HG02623 (cell line): ENCODE results near the gene DIAPH2.
A peak's percentile ranks its signal among the peaks of the same experiment; 100 is the strongest.

Source experiments
- ATAC-seq: cut with Tn5 transposase; IDR thresholded peaks from one replicate; pipeline ENCODE4 v1.9.1; 2021; ENCODE audit warnings: moderate library complexity; ENCODE audit not compliant: unreplicated experiment

The DIAPH2 gene

DNA sequence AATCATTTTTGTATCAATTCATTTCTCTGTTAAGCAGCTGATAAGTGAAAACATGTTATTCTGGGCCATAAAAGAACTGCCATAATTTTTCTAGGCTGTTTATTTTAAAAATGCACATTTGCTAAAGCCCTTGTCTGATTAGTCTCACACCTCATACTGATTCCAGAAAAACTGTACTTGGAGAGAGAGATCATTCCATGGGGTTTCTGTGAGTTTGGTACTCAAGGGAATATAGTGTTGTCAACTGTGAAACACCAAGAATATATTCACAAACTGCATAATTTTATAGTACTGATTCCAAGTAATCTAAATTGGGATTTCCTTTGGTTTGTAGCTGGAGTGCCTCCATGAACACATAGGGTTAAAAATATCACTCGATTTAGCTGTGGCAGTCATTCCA, 746.6 kb downstream of the DIAPH2 start:
- ATAC-seq: no peak

DNA sequence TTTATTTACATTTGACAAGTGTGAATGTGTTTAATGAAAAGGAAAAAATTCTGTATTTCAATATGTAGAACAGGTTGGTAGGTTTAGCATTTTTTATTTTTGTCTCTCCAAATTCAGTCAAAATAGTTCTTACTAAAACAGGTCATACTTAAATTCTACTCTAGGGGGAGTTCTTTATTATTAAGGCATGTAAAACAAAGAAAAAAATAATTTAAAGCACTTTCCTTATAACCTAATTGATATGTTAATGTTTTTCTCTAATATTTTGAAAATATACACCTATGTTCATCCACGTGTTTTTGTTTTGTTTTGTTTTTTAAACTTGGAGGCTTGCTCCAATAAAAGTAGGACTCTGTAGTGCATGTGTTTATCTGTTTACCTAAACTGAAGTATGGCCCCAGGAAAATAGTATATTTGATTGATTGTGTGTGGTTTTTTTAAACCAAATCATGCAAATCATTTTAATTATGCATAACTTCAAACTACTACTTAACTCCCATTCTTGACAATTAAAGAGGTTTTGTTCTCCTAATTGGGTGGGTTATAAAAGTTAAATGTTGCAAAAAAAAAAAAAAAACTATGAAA, 761.7 kb downstream of the DIAPH2 start:
- no peak for ATAC-seq

DNA sequence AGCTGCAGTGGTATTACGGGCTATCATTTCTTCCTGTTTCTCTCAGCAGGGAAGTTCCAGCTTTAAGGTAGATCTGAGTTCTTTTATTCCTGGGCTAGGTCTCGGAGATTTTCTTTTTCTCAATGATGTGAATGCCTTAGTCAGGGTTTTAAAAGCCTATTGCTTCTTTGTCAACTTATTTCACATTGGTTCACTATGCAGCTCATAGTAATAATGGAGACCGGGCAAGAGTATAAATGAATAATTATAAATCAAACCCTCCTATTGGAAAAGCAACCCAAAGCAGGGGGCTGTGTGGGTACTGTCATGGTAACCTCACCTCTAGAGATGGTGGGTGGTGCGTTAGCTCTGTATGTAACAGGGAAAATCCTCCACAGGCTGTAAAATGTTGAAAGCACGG, 762.7 kb downstream of the DIAPH2 start:
- no peak for ATAC-seq

DNA sequence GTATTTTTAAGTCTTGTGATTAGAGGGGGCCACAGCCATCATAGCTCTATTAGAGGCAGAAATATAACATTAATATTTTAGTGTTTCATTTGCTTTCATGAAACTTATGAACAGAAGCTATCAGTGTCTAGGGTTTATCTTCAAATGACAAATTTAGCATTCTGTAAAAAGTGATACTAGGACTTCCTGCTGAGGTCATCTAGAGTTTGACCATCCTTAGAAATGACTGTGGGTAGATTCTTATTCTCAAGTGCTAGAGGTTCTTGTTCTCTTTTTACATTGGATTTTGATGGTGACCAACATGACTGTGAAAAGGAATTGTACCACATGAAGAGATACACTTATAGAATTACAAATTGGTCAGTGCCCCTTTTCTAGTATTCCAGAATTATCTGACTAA, 767.6 kb downstream of the DIAPH2 start:
- no peak for ATAC-seq

DNA sequence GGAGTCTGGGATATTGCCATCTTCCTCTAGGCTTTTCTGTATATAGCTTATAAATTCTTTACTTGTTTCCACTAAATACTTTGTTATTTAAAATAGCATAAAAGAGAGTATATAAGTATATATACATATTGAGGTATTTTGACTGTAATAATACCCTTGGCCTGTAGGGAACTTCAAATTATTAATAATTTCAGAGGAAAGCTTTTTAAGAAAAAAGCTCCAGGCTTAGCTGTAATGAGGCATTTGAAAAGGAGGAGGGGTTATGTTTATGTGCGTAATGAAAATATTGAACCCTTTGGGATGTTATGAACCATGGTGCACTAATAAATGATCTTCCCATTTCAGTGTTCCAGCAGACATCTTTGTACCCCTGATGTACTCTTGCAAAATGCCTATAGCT, 777.1 kb downstream of the DIAPH2 start:
- ATAC-seq: no peak

DNA sequence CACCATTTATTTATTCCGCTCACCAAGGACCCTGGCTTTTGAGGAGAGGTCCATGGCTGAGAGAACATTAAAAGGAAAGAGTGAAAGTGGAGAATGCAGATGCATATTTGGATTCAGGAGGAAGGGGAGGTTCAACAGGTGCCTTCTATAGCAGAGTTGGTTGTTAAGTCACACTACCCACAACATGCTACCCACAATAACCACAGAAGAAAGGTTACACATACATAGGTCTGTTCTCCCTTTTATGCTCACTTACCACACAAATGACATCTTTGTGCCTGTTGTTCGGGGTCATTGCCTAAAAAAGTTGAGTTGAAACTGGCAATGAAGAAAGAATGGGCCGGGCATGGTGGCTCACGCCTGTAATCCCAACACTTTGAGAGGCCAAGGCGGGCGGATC, 786.4 kb downstream of the DIAPH2 start:
- ATAC-seq: no peak

DNA sequence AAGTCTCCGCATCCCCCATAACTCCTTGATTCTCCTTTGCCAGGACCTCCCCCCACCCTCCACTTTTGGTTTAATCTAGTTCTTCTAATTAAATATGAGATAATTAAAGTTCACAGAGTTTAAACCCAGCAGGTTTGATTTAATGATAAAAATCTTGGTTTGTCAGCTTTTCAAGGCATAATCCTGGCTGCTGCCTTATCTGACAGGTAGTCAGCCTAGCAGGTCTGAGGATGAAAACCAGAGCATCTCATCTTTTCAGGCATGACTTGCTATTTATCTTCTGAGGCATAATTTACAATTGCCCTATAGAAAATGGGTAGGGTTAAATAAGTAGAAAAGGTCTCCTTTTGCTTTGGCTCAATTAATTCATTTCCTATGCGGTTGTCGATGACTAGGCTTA, 790.3 kb downstream of the DIAPH2 start:
- no peak for ATAC-seq

DNA sequence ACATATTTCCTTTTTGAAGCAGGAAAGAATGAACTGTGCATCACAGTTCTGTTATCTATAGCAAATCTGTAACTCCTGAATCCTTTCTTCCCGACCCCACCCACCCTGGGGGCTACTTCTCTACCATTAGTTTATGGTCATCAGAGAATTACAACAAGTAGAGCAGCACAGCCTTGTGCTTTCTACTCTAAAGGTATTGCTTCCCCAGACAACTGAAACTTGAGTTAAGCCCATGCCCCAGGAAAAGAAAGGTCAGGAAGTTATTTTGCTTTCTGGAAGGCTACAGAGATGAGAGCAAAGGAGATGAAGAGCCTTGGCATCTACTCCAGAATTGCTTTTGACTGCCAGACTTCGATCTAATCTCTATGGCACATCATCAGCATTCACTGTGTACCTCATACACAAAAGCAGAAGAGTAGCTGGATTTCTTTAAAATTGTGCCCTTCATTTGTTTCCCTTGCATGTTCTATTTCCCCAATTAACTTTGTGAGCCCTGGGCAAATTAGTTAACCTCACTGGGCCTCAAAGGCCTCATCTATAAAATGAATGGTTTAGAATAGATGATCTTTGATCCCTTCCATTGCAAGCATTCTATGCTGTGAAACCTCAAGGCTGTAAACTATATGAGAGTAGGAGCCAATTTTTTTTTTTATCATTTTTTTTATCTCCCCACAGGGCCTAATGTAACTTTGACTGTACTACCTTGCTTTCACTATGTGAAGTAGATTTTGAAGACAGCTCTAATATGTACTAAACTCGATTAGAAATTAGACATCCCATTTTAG, 794.7 kb downstream of the DIAPH2 start:
- ATAC-seq: no peak

DNA sequence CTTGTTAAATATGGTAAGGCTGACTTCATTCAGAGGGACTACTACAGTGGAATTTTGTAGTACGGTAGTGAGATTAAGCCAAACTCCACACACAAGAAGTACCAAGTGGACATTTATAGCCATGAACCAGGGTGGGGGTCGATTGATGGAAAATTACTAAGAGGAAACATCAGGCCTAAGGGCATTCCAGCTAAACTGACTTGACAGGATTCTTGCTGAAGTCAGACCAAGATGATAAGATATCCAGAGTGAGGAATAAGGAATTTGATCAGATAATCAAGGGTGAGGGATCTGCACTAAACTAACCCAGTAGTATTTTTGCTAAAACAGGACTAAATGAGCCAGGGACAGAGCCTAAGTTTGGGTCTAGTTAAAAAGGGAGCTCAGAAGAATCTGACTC, 796.6 kb downstream of the DIAPH2 start:
- no peak for ATAC-seq

DNA sequence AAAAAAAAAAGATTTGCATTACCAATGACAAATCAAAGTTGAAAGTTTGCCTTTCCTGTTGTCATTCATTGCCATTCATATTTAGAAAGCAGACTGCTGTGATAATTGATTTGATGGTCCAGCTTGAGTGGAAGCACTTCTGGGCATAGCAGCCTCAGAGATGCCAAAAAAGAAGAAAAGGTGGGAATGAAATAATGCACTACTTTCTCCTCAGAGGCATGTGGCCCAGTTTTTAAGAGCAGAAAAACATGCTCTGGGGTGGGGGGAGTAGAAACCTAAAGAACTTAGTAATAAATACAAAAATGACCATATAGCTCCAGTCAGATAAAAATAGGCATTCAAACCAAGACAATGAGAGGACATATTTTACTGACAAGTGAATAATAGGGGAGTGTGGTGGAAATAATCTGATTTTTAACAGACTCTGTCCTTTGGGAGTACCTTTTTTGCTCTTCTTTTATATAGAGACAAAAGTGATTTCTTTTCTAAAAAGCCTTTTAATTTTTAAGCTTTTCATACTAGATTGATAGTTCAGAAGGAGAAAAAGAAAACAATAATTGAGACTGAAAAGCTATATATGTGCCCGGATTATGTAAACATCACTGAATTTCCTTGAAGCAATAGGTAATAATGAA, 798.1 kb downstream of the DIAPH2 start:
- no peak for ATAC-seq

DNA sequence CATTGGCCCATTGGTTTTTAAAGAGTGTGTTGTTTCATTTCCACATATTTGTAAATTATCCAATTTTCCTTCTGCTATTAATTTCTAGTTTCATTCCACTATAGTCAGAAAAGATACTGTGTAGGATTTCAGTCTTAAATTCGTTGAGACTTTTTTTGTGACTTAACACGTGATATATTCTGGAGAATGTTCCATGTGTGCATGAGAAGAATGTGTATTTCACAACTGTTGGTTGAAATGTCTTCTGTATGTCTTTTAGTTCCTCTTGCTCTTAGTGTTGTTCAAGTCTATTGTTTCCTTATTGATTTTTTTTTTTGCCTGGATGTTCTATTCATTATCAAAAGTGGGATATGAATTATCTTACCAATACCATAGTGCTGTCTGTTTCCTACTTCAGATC, 806.0 kb downstream of the DIAPH2 start:
- ATAC-seq: no peak

DNA sequence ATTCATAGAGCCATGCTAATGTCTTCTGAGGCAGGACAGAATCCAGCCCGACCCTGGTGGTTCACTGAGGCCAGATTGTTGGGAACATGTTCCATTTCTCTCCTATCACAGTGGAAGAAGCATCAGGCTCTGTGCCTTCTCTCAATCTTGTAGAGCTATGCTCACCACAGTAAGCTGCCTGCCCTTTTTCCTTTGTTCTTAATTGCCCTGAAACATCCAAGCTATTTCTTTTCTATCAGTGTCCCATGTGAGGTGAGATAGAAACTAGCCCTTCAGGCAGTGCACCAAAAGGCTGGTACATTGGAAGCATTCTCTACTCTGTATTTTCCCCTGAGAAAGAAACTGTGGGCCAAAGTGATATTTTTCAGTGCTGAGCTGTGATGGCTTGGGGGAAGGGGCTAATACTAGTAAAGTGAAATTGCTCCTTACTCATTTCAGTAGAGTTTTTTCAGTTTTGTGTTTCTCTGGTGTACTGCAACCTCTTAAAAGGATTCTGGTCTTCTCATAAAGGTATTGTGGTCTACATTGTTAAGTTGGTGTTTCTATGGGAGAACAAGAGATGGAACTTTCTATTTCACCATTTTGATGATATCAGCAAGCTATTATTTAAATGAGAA, 810.2 kb downstream of the DIAPH2 start:
- ATAC-seq: peak; percentile 93

DNA sequence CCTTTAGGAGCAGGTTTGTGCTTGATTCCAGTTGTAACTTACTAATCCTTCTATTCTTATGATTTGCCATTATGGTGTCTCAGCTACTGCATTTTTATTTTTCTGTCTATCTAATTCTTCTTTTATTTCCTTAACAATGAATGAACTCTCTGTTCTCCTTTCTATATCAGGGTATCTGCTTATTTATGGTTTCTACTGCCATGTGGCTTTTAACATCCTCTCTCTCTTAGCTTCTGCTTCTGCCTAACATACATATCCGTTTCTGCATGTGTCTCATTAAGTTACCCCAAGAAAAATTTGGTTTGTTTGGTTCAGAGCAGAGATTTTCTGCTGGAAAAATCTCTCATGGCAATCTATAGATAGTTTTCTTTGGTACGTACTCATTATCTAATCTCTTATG, 813.5 kb downstream of the DIAPH2 start:
- ATAC-seq: no peak

DNA sequence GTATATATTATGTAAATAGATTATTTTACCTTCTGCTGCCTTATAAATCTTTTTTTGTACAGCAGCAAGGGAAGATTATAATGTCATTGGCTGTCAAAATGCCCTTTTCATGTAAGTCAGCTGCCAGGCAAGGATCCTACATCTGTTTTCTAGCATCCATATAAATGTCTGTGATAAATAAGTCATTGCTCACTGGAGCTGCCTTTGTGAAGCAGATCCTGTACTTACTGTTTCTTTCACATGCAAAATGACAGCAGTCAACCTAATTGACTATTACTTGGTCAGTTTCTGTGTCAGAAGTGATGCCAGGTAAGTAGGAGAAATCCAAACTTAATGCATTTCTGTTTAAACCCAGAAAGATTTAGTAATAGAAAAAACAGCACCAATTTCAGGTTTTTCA, 819.8 kb downstream of the DIAPH2 start:
- ATAC-seq: no peak

DNA sequence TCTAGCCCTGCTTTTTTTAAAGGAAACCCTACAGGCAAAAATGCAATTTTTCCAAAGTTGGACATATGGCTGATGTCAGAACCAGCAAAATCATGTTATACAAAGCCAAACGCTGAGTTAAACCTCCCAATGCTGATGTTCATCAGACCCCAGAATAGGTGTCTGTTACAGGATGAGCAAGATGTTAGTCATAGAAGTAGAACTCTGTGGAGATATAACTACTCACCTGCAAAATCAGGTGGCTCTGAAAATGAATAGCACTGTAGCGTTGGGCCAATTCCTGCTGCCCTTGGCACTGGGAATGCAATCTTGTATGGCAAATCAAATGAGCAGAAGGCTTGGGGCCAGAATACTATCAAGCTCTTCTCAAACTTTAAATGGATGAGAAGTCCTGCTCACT, 833.1 kb downstream of the DIAPH2 start:
- no peak for ATAC-seq

DNA sequence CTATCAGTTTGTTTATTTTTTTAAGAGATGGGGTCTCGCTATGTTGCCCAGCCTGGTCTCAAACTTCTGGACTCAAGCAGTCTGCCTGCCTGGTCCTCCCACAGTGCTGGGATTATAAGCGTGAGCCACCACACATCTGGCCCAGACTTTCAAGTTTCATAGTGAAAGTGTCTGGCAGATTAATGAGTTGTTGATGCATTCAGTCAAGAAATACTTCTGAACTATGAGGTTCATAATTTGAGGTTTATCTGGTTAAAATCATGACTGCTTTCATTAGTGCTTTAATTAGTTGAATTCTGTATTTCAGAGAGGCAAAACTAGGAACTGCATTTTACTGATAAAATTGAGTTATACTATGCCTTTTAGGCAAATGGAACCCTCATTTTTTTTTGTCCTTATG, 837.7 kb downstream of the DIAPH2 start:
- no peak for ATAC-seq

DNA sequence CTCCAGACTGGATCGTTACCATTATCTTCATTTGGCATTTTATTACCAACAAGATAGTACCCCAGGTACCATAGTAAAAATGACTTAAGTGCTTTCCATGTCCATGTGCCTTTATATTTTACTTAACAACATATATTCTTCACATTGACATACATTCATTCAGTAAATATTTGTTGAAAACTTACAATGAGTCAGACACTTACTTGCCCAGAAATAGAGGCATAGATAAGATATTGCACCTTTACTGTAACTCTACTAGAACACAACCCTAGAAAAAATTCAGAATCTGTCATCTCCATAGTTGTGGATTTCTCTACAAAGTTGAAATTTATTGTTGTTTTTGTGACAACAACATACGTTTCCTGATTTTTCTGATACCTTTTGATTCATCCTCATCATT, 839.7 kb downstream of the DIAPH2 start:
- no peak for ATAC-seq

DNA sequence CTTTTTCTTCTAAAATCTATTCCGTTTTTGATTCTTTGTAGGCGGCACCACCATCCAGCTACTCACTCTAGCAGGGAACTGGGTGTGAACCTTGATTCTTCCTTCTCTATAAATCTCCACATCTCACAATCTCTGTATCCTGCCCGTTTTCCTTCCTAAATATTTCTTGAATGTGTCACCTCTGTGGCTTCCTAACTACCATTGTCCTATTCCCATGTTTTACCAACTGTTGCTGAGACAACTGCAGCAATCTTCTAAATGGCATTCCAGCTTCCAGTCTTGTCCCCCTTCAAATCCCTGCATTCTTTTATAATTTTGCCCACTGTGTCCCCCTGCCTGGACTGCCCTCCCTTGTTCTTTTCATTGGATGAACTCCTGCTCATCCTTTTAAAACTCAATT, 840.4 kb downstream of the DIAPH2 start:
- no peak for ATAC-seq

DNA sequence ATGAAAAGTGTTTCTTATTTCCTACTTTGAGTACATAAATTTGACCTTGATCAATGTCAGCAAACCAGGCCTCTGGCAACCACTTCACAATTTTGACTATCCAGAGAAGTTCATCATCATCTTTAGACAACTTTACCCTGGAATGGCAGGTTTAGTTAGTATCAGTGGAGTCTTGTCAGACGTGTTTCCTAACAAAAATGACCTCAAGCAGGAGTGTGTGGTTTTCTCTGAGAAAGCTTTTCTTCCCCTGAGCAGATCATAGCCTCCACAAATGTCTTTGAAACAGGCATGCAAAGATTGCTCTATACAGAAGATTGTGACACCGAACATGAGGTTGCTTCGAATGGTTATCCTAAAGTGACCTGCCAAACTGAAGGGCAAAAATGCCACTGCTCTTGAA, 841.3 kb downstream of the DIAPH2 start:
- ATAC-seq: no peak

DNA sequence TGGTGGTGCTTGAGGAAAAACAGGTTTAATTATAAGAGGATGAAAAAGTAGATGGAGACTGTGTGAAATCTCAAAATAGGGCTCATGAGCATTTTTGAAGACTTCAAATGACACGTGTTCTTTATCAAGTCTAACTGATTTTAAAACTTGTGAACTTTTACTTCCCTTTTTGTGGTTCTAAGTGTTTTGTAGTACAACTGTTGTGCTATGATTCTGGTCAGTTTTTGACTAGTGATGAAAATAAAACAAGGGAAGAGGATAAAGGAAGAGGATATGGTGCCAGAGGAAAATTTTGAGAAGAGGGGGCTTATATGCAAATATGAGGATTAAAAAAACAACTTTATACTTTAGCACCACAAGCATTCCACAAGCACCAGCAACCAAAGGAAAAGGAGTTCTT, 843.1 kb downstream of the DIAPH2 start:
- ATAC-seq: no peak

DNA sequence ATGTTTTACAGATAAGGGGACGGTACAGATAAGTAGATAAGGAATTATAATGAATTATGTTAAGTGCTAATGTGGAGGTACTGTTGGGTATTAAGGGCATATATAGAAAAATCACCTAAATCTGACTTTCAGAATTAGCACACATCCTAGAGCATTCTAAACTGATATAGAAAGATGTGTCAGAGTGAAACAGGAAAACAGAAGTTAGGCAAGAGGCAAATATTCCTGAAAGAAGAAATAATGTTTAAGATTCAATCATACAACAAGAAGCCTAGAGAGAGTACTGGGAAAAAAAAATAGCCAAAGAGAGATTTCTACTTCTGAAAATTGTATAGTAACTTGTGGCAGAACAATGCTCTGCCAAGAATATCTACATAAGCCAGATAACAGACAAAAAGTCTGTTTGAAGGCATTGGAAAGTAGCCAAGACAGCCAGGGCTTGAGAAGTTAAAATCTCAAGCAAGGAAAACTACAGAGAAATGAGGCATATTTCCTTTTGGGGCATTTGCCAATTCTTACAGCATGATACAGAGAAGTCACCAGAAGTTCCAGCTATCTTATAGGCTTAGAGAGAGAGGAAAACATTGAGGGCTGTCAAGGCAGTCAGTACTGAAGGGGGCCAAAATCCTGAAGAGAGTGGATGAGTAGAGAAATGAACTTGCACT, 845.0 kb downstream of the DIAPH2 start:
- no peak for ATAC-seq

DNA sequence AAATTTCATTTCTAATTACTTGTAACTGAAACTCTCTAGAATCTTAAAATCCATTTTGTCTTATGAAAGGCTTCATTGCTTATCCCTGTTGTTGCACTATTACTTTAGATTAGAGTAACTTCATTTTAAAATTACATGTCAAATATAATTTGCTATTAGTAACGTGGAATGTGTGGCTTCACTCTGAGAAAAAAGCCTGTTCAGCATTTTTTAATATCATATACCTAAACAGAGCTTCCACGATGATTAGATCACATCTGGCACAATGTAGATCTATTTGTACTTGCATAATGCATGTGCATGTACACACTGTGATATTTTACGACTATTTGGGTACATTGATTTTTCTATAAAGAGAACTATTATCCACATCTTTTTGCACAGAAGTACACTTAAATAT, 847.2 kb downstream of the DIAPH2 start:
- ATAC-seq: no peak
